ENCODE results near the gene GPER1.

DNA sequence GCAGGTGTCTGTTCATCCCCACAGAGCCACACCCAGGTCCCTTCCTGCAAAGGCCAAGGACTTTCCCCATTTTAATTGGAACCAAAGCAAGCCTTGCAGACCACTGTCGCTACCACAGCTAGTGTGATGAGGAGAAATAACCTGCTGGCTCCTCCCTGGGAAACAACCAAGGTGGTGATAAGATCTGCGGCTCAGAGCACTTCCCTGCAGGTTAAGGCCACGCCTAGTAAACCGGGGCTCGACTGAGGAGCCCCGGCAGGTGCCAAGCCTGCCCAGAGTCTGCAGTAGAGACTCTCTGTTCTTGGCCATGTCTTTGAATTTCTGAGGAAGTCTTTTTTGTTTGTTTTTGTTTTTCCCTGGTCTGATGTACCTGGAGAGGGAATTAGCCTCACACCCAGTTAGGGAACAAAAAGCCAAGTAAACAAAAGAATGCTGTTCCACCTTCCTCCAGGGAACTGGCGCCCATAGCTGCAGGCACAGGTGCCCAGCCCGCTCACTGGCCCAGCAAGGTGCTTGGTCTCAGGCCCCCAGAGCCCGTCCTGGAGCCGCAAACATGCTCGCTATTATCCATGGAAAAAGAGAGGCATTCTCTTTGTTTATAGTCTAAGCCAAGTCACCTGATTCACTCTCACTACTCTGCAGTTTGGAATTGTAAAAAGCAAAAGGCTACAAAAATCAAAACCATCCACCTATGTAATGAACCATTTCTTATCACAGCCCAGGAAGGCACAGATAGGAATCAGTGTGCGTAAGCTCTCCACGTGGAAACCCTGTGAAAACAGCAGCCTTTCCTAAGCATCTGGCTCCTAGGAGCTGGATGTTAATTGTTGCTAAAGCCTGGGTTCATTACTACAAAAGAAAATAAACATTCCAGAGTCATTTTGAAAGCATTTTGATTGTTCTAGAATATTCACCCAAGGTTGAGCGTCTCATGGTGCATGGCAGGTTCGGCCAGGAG lies 40.9 kb upstream of the GPER1 start:
- TF ChIP-seq CTCF (IDR thresholded peaks at IDR 0.05; ENCODE audit: low read length) (no peak), EZH2 (IDR thresholded peaks at IDR 0.05; ENCODE audit: borderline replicate concordance, low read length) (no peak)
